GM19043 (cell line): ENCODE results near the gene DISP3.

Experiments used
- ATAC-seq: cut with Tn5 transposase; IDR thresholded peaks from one replicate; pipeline ENCODE4 v1.9.1; 2021; ENCODE audit warnings: low read depth; ENCODE audit not compliant: unreplicated experiment

The DISP3 gene

DNA sequence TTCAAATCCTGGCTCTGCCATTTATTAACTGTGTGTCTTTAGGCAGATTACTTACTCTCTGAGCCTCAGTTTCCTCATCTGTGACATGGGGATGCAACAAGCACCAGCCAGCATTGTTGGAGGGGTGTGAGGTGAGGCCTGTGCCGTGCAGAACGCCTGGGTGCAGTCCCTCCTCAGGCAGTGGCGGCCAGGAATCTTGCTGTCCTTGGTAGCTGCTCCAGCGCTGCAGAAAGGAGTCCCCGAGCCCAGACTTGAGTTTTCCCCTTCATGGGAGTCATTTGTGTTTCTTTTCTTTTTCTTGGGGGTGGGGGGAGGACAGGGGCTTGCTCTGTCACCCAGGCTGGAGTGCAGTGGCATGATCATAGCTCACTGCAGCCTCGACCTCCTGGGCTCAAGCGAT is 46.6 kb downstream of the DISP3 start:
- ATAC-seq: no peak

DNA sequence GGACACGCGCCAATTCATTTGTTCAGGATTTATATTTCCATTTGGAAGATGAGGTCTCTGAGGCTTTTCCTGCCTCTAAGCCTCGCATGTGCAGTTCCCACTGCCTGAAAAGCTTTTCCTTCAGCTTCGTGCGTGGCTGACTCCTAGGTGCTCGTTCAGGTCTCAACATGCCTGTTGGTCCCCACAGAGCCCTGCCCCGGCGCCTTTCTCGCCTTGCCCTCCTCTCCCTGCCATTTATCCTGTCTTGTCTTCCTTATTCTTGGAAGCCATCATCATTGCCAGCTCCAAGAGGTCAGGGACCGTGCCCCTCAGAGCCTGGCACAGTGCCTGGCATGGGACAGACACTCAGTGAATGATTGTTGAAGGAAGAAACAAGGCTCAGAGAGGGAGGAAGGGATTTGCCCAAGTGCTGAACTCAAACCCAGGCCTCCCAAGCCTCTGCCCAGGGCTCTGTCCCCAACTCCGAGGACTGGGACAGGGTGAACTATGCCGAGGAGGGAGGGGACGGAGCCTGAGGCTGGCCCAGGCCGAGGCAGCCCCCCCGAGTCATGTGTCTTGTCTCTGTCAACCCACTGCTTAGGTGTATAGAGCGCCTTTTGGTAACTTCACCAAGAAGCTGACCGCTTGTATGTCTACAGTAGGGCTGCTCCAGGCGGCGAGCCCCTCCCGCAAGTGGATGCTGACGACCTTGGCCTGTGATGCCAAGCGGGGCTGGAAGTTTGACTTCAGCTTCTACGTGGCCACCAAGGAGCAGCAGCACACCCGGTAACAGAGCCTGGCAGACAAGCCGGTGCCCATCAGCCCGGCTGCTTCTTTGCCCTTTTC is 47.3 kb downstream of the DISP3 start:
- ATAC-seq: no peak

DNA sequence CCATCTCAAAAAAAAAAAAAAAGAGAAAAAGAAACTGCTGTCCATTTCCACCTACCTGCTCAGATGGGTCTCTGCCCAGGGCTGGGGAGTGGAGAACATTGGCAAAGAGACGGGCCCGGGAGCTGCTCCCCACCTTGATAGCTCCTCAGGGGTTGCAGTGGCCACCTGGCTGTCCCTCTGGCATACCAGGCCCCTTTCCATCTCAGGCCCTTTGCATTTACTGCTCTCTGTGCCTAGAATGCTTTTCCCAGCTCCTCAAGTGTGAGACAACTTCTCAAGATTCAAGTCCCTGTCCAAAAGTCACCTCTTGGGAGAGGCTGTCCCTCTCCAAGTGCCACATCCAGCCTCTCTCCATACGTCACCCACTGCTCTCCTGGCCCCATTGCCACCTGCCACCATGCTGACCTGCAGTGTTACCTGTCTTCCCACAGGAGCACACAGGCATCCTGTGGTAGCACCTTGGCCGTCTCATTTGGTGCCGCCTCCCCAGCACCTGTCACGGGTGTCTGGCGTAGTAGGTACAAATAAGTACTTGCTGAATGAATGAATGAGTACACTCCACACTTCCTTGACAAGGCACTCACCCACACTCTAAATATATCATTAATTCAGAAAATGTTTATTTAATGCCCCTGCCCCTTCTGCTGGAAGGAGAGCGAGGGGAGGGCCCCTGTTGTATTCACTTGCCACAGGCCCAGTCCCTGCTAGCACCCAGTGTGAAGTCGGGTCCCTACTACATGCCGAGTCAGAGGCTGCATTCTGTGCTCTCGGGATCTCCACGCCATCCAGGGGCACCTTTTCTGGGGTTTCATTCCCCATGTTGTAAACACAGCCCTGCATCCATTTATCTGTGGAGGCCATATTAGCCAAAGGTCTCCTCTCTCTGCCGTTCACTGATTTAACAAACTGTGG is 48.8 kb downstream of the DISP3 start:
- ATAC-seq: no peak

DNA sequence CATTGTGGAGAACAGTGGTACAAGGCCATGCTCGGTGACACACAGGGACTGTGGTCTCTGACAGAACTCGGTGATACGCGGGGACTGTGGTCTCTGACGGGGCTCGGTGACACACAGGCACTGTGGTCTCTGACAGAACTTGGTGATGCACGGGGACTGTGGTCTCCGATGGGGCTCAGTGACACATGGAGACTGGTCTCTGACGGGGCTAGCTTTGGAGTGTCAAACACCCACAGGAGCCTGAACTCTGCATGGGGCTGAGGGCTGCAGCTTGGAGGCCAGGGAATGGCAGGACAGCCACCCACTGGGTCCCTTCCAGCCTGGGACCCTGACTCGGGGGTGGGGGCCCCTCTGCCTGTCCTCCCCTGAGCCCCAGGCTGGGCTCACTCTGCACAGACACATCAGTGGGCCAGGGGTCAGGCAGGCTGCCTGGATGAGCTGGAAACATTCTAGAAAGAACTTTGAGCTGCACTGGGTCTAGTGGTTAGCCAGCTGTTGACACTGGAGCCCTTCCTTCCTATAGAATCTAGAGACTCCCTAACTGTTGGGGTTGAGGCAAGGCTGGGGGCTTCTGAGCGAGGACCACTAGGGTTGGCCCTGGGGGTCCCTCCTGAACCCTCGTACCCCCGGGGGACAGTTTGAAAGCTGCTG is 49.8 kb downstream of the DISP3 start:
- no peak for ATAC-seq

DNA sequence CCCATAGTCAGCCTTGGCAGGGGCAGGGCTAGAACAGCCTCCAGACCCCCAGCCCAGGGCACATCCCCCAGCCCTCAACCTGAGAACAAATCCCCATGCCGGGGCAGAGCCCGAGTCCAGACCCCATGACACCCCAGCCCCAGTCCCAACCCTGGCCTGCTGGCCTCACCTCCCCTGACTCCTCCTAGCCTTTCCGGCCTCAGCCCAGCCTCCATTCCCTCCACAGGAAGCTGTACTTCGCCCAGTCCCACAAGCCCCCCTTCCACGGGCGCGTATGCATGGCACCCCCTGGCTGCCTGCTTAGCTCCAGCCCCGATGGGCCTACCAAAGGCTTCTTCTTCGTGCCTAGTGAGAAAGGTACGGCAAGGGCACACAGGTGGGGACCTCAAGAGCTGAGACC is 50.4 kb downstream of the DISP3 start:
- no peak for ATAC-seq

DNA sequence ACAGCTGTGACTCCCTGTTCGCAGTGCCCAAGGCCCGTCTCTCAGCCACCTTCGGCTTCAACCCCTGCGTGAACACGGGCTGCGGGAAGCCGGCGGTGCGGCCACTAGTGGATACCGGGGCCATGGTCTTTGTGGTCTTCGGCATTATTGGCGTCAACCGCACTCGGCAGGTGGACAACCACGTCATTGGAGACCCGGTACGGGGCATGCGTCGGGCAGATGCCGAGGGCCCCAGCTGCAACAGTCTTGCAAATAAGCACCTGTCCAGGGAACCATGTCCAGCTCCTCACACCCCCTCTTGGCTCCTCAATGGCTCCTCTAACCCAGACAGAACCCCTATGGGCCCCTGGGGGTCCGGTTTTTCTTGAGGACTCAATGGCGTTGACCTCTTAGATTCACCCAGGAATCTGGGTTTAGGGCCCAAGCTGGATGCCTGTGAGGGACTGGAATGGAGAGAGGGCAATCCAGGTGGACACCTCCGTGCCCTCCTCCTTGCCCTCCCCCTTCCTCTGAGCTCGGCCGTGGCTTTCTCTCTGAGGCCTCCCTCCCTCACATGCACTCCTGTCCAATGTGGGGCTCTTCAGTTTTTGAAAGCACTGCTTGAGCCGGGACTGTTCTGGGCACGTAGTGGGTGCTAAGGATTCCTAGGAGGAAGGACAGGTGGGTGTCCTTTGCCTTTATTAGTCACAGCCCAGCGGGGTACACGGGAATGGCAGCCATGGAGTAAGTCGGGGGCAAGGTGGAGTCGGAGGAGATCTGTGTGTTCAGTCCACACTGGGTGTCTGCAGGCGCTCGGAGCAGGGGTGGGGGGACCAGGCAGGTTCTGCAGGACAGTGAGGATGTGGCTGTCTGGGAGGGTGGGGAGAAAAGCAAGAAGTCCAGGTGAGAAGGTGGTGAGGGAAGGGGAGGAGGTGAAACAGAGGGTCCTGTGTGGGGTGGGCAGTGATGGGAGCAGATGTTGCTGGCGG is 51.1 kb downstream of the DISP3 start:
- no peak for ATAC-seq

DNA sequence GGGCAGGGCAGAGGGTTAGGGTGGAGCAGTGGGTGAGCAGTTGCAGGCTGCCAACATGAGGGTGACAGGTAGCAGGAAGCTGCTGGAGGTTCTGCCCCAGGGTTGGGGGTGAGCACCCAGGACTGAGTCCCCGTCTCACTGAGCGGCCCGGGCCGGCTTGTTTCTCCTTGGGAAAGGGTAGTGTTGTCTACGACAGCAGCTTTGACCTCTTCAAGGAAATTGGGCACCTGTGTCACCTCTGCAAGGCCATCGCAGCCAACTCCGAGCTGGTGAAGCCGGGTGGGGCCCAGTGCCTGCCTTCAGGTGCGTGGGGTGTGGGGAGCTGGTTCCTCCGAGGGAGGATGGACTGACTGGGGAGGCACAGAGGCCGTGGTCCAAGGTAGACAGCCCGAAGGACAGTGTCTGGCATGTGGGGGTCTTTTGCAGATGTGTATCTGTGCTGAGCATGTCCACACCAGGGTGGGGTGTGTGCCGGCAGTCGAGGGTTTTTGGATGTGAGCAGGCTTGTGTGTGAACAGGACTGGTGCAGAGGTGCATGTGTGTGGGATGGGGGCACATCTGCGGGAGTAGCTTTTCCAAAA is 51.9 kb downstream of the DISP3 start:
- no peak for ATAC-seq

DNA sequence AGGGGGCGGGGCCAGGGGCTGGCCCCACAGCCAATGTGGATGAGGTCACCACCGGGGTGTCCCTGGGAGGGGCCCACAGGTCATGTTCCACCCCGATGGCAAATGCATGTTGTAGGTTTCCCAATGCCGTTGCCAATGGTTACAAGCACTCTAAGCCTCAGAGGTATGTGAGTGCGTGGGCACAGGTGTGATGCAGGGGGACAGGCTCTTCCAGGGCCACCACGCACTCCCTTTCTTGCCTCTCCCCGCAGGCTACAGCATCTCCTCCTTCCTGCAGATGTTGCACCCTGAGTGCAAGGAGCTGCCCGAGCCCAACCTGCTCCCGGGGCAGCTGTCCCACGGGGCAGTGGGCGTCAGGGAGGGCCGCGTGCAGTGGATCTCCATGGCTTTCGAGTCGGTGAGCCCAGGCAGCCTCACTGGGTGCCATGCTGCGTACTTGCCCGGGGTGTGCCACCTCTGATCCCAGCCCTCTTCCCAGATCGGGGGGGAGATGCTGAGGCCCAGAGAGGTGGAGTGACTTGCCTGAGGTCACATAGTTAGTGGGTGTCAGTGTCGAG is 52.4 kb downstream of the DISP3 start:
- ATAC-seq: no peak

DNA sequence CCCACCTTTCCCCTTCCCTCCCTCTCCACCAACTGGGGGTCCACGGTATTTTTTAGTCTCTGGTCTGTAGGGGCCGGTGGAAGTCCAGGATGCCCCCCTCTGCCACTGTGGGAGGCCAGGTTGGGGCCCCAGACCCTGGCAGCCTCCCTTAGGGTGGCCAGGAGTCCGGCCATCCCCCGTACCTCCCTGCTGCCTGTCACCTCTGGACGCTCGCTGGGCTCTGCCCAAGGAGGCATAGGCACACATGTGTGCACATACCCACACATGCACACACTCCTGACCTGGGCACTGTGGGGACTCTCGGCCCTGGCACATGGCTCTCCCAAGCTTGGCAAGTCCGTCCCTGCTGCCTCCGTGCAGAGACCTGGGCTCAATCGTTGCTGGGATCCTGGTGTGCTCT is 53.0 kb downstream of the DISP3 start:
- no peak for ATAC-seq

DNA sequence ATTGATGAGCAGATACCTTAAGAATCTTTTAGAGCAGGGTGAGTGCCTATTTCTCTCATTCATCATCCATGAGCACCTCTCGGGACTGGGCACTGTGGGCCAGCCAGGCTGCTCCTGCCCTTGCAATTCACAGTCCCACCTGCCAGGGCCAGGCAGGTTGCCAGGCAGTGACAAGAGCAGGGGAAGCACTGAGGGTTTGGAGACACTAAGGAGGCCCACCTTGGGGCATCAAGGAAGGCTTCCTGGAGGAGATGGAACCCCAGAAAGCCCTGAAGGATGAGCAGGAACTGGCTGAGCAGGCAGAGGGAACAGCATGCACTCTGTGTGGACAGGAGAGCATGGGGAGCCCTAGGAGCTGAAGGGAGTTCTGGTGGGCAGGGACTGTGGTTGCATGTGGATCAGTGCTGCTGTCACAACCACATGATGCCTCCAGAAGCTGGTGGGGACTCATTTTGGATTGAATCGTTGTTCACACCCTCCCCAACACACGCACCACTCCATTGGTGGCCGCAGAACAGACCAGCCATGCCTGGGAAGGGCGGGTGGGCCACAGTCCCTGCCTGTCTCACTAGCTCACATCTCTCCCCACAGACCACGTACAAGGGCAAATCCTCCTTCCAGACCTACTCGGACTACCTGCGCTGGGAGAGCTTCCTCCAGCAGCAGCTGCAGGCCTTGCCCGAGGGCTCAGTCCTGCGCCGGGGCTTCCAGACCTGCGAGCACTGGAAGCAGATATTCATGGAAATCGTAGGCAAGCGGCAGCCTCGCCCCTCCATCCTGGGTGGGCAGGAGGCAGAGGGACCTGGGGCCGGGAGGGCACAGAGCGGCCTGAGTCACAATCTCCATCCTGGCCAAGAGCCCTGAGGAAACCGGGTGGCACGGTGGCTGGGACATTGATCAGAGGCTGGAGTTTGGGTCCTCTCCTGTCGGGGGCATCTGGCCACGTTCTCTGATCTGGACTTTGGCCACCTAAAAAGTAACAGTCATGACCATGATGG is 55.1 kb downstream of the DISP3 start:
- no peak for ATAC-seq

DNA sequence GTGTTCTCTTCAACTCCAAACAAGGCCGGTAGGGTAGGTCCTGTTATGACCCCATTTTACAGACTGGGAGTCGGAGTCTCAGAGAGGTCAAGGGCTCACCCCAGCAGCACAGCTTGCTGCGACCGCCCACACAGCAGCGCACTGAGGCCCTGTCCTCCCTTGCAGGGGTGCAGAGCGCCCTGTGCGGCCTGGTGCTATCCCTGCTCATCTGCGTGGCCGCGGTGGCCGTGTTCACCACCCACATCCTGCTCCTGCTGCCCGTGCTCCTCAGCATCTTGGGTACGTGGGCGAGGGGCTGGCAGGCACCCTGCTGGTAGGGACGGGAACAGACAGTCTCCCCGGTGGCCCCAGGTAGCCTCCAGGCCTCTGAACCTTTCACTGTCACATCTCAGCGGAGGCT is 55.9 kb downstream of the DISP3 start:
- no peak for ATAC-seq

DNA sequence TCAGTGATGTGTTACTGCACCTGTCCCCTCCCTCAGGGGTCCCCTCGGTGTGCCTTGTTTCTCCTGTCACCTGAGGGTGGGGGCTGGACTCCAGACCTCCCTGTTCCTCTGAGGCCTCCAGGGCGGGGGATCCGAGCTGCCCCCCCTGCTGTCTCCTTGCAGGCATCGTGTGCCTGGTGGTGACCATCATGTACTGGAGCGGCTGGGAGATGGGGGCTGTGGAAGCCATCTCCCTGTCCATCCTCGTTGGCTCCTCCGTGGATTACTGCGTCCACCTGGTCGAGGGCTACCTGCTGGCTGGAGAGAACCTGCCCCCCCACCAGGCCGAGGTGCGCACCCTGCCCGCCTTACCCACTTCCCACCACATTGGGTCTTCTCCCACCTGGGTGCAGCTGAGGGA is 56.4 kb downstream of the DISP3 start:
- no peak for ATAC-seq

DNA sequence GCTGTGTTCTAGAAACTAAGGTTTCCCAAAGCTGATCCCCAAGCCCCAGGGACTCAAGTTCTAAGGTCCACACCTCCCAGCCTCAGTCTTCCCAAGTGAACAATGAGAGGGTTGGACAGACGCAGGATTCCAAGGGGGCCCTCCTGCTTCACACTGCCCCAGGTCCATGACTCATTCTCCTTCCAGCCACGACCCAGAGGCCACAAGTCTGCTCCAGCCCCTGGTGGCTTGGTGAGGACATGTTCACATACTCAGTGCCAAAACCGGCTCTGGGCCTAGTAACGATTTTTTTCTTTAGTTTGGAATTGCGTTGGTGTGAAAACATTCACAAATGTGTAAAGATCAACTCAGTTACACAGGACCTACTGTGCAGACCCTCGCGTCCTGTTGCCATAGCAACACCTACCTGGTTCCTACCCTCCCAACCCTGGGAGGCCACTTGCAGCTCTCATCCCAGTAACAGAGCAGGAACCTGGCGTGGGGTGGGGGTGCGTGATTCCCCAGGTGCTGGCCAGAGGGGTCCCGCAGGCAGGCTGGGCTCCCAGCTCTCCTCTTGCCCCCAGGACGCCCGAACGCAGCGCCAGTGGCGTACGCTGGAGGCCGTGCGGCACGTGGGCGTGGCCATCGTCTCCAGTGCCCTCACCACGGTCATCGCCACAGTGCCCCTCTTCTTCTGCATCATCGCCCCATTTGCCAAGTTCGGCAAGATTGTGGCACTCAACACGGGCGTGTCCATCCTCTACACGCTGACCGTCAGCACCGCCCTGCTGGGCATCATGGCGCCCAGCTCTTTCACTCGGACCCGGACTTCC is 57.0 kb downstream of the DISP3 start:
- ATAC-seq: no peak

DNA sequence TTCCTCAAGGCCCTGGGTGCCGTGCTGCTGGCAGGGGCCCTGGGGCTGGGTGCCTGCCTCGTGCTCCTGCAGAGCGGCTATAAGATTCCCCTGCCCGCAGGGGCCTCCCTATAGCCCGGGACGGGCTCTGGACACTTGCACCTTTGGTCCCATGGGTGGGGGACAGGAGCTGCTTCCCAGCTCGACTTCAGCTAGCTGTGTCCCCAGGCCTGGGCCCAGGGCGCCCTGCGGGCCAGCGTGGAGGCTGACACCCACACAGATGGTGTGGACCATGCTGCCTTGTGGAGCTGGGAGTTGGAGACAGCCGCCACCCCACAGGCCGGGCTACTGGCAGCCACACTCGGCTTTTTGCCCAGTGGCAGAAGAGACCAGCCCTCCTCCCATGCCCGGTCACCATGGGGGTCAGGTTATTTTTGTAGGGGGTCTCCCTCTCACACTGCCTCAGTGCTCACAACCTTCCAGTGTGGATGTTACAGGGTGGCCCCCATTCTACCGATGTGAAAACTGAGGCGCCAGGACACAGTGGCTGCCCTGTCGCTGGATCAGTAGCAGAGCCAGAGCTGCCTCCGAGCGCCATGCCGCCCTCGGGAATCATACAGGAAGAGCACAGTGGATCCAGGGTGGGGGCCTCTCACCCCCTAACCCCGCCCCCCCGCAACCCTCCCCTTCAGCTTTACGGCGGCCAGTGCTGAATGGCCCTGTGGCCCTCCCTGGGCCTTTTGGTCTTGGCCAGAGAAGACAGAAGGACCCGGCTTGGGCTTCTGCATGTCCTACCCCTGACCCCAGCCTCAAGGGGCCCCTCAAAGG is 57.8 kb downstream of the DISP3 start:
- no peak for ATAC-seq

DNA sequence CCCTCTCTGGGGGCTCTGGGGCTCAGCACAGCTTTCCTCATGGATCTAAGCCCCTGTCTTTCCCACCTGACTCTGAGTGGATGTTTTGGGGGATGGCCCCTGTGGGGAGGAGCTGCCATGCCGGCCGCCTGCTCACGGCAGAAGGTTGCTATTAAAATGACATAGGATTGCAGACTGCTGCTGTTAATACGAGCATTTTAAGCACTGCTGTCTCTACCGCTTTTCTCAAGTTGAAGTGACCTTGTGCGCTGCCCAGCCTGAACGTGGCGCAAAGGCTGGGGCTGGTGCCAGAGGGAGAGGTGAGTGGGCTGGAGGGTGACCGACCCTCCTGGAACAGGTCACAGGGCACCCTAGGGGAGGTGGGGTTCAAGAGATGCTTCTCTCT is 58.4 kb downstream of the DISP3 start:
- ATAC-seq: no peak

DNA sequence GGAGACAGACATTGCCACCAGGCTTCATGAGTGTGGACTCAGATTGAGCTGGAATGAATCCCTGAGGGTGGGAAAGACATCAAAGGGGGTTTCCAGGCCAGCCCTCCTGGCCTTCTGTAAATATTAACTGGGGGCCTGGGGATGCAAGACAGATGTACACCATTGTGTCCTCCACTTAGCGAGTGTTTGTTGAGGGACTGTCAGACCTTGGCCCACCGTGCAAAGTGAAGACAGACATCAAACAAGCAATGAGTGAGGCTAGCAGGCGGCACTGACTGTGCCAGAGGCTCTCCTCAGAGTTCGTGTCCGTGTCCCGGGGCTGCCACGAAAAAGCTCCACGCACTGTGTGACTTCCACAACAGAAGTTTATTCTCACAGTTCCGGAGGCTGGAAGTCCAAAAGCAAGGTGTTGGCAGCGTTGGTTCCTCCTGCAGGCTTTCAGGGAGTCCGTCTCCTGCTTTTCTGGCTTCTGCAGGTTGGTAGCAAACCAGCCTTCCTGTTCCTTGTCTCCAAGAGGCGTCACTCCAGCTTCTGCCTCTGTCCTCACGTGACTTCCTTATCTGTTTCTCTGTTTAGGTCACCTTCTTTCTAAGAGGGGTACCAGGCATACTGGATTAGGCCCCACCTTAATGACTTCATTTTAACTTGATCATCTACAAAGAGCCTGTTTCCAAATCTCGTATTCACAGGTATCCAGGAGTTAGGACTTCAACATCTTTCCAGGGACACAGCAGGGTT is 59.1 kb downstream of the DISP3 start:
- ATAC-seq: no peak
